Testis (tissue), 2 donors: Measurements from ENCODE around the gene PEX26.
"Not testable (repeated sequence)": the region's sequence is repeated elsewhere in the genome, so short reads cannot be mapped to it uniquely, and the experiment has no call there.

Experiments
- CTCF ChIP-seq, 3 experiments: fragments of 450-650 bp in 2 of 3; fragments of 200-600 bp in 1 of 3; sonication (generic) in 1 of 3; IDR thresholded peaks; one replicate each; pipeline ENCODE4 v1.5.1; 2016 to 2019; ENCODE audit warnings: antibody characterized with exemption in 3 of 3, mild to moderate bottlenecking in 2 of 3, moderate library complexity in 1 of 3
- POLR2A ChIP-seq: fragments of 450-650 bp; IDR thresholded peaks from one replicate; pipeline ENCODE4 v1.6.1; 2017; ENCODE audit warnings: antibody characterized with exemption, mild to moderate bottlenecking, moderate library complexity

- TF ChIP-seq POLR2A; CTCF (IDR thresholded peaks at IDR 0.05): not testable (repeated sequence)
These were observed 29.0 kb downstream of the PEX26 start for GRCh38 chr22:18106550-18107341.
